ENCODE data around the gene ARSG. TPM values are rescaled to one million over a fixed set of nuclear protein-coding genes. Genes with fewer than 3 reads are reported as not detected.
A peak's percentile ranks its signal among the peaks of the same experiment; 100 is the strongest.

Gene ARSG
- total RNA-seq, 2 experiments from 2014 or later = 26.1 to 53.0 TPM

DNA sequence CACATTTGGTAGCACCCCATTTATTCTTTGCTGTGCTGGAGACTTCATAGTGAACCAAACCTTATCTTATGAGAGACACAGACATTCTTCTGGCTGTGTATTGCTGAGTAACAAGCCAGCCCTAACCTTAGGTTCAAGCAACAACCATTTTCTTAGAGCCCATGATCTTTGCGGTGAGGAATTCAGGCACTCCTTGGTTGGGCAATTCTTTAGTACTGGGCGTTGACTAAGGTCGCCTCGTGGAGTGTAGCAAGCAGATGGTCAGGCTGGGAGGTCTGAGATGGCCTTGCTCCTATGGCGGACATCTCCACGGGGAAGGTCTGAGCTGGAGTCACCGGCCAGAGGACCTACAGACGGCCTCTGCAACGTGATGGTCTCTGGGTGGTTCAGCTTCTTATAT lies 43.1 kb downstream of the ARSG start:
- no peaks in the 10 kb centered on the region for H3K4me1 ChIP-seq (ENCODE audit: insufficient read depth, low read length, poor library complexity, severe bottlenecking)
- intact Hi-C loops (cut with micrococcal nuclease; ENCODE audit: unreplicated experiment) = no loop called here
- H3K9me2 ChIP-seq (ENCODE audit: insufficient read depth, low read length) = no peaks in the 10 kb centered on the region
- no peaks in the 10 kb centered on the region for H4K20me1 ChIP-seq (ENCODE audit: insufficient read depth, low read length)
- no peaks in the 10 kb centered on the region for H3K79me2 ChIP-seq (ENCODE audit: insufficient read depth, low read depth, low read length)
- H3K36me3 ChIP-seq (ENCODE audit: insufficient read depth, low read length) = no peaks in the 10 kb centered on the region
- no peak overlapping the region for H3K27ac ChIP-seq (ENCODE audit: low read depth, low read length, poor library complexity, severe bottlenecking)
- TF ChIP-seq, protein P1, sequence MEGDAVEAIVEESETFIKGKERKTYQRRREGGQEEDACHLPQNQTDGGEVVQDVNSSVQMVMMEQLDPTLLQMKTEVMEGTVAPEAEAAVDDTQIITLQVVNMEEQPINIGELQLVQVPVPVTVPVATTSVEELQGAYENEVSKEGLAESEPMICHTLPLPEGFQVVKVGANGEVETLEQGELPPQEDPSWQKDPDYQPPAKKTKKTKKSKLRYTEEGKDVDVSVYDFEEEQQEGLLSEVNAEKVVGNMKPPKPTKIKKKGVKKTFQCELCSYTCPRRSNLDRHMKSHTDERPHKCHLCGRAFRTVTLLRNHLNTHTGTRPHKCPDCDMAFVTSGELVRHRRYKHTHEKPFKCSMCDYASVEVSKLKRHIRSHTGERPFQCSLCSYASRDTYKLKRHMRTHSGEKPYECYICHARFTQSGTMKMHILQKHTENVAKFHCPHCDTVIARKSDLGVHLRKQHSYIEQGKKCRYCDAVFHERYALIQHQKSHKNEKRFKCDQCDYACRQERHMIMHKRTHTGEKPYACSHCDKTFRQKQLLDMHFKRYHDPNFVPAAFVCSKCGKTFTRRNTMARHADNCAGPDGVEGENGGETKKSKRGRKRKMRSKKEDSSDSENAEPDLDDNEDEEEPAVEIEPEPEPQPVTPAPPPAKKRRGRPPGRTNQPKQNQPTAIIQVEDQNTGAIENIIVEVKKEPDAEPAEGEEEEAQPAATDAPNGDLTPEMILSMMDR (conservative IDR thresholded peaks at IDR 0.05; ENCODE audit: low read length) = no peak
- TF ChIP-seq EZH2phosphoT487 (IDR thresholded peaks at IDR 0.05; ENCODE audit: borderline replicate concordance, low read depth, low read length) = no peak
- no peak overlapping the region for H3K4me3 ChIP-seq (ENCODE audit: low read depth, low read length, poor library complexity, severe bottlenecking)
- ChIA-PET POLR2A (no interaction called here), CTCF (ENCODE audit: unreplicated experiment) (no interaction called here)
- no TSS peak for BruUV-seq (replicated peaks)
- H3K4me2 ChIP-seq (ENCODE audit: low read length) = no peak overlapping the region
- DNase-seq (ENCODE audit: low spot score) = no peak
- H2AFZ ChIP-seq (ENCODE audit: low read length) = no peak overlapping the region
- no peaks in the 10 kb centered on the region for H3K9me3 ChIP-seq (ENCODE audit: low read length)

DNA sequence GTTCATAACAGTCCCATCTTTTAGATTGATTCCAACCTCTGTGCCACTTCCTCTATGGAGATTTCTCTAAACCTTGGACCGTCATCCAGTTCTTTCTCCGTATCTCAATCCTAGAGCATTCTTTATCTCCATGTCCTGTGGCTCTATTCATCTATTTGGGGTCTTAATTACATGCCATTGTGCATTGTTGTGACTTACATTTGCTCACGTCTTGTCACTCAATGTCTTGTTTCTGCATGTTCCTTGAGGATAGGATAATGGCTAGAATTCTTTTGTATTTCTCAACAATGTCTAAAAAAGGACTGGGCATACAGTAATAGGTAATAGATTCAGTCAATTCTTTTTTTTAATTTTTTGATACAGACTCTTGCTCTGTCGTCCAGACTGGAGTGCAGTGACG lies 50.2 kb downstream of the ARSG start:
- H3K4me3 ChIP-seq (ENCODE audit: low read depth, low read length, poor library complexity, severe bottlenecking) = no peak overlapping the region
- CTCF ChIA-PET (ENCODE audit: unreplicated experiment) = no interaction called here
- H4K20me1 ChIP-seq (ENCODE audit: insufficient read depth, low read length) = no peaks in the 10 kb centered on the region
- no peak overlapping the region for H3K4me2 ChIP-seq (ENCODE audit: low read length)
- no TSS peak for BruUV-seq (replicated peaks)
- H3K36me3 ChIP-seq (ENCODE audit: insufficient read depth, low read length) = no peaks in the 10 kb centered on the region
- no peaks in the 10 kb centered on the region for H3K9me2 ChIP-seq (ENCODE audit: insufficient read depth, low read length)
- no peak for DNase-seq (ENCODE audit: low spot score)
- no peaks in the 10 kb centered on the region for H3K79me2 ChIP-seq (ENCODE audit: insufficient read depth, low read depth, low read length)
- TF ChIP-seq, protein P1 (conservative IDR thresholded peaks at IDR 0.05; ENCODE audit: low read length) = no peak
- no peak for TF ChIP-seq EZH2phosphoT487 (IDR thresholded peaks at IDR 0.05; ENCODE audit: borderline replicate concordance, low read depth, low read length)
- POLR2A ChIA-PET = interaction anchor here (1.1 to 1.3 kb wide), 3 partner anchors 12 to 49 kb away, joined by 3 to 5 read pairs (median 4); no protein-coding TSS in a partner anchor
- H3K4me1 ChIP-seq (ENCODE audit: insufficient read depth, low read length, poor library complexity, severe bottlenecking) = peaks cover 31% of the 10 kb centered on the region
- no peaks in the 10 kb centered on the region for H3K9me3 ChIP-seq (ENCODE audit: low read length)
- no peak overlapping the region for H2AFZ ChIP-seq (ENCODE audit: low read length)
- H3K27ac ChIP-seq (ENCODE audit: low read depth, low read length, poor library complexity, severe bottlenecking) = no peak overlapping the region
- intact Hi-C loops (cut with micrococcal nuclease; ENCODE audit: unreplicated experiment) = loop anchor here (5.0 kb wide), 2 partner anchors 56 to 96 kb away; no protein-coding TSS in a partner anchor

DNA sequence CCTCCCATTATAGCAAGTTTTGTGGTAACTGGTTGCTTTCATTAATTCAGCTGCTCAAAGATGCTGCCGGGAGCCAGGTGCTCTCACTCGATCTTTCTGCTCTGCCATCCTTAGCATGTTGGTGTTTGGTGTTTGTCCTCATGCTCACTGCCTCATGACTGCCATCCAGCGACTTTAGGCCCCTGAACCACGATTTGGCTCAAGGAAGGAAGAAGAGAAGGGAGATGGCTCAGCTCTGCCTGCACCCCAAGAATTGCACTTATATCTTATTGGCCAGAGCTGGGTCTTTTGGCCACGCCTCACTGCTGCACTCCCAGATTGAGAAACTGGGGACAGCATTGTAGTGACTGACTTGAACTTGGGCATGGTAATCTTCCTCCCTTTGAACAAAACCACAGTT lies 52.7 kb downstream of the ARSG start:
- Histone ChIP-seq H3K36me3 (ENCODE audit: insufficient read depth, low read length) (peaks cover 12% of the 10 kb centered on the region), H3K4me1 (ENCODE audit: insufficient read depth, low read length, poor library complexity, severe bottlenecking) (peaks cover 48% of the 10 kb centered on the region), H4K20me1 (ENCODE audit: insufficient read depth, low read length) (no peaks in the 10 kb centered on the region), H3K27ac (ENCODE audit: low read depth, low read length, poor library complexity, severe bottlenecking) (peak overlapping the region; percentile 95), H3K4me3 (ENCODE audit: low read depth, low read length, poor library complexity, severe bottlenecking) (no peak overlapping the region), H2AFZ (ENCODE audit: low read length) (peak overlapping the region; percentile 42; the same call in 1 of the 2 replicates), H3K79me2 (ENCODE audit: insufficient read depth, low read depth, low read length) (no peaks in the 10 kb centered on the region), H3K9me2 (ENCODE audit: insufficient read depth, low read length) (no peaks in the 10 kb centered on the region), H3K9me3 (ENCODE audit: low read length) (no peaks in the 10 kb centered on the region), H3K4me2 (ENCODE audit: low read length) (peak overlapping the region; percentile 30)
- no TSS peak for BruUV-seq (replicated peaks)
- no peak for TF ChIP-seq EZH2phosphoT487 (IDR thresholded peaks at IDR 0.05; ENCODE audit: borderline replicate concordance, low read depth, low read length)
- TF ChIP-seq, protein P1 (conservative IDR thresholded peaks at IDR 0.05; ENCODE audit: low read length) = 0 out of 2 replicates have a peak, but pooled peaks have one; percentile 34
- ChIA-PET CTCF (ENCODE audit: unreplicated experiment) (interaction anchor here (0.8 to 2.0 kb wide), 5 partner anchors 11 to 55 kb away, joined by 3 to 5 read pairs (median 3); no protein-coding TSS in a partner anchor), POLR2A (interaction anchor here (0.5 to 4.7 kb wide), 15 partner anchors 10 to 229 kb away, joined by 3 to 36 read pairs (median 4); partner anchors contain the start of genes SLC16A6 and WIPI1)
- intact Hi-C loops (cut with micrococcal nuclease; ENCODE audit: unreplicated experiment) = loop anchor here (1.0 to 5.0 kb wide), 3 partner anchors 53 to 93 kb away; partner anchors contain the start of genes ARSG and SLC16A6
- DNase-seq (ENCODE audit: low spot score) = peak; percentile 68
